AG04450 (cell line): Measurements from ENCODE around the gene SLAIN2. TPM values are rescaled to one million over a fixed set of nuclear protein-coding genes. Genes with fewer than 3 reads are reported as not detected.
"Not testable (repeated sequence)": the region's sequence is repeated elsewhere in the genome, so short reads cannot be mapped to it uniquely, and the experiment has no call there.

ENCODE experiments used
- CTCF ChIA-PET: fragments of 300-600, 350-600 bp; formaldehyde crosslinking; extraction: SDS; loops from one replicate; lab custom pipeline; 2022; ENCODE audit warnings: antibody characterized with exemption, inconsistent platforms; lab: Charles Lee
- POLR2A ChIA-PET: fragments of 350-600 bp; formaldehyde crosslinking; extraction: SDS; loops from one replicate; lab custom pipeline; 2021; ENCODE audit warnings: antibody characterized with exemption, inconsistent platforms; lab: Yijun Ruan, JAX
- DNase-seq: peaks from one replicate; pipeline ENCODE4 v3.0.0-alpha.2; 2011; ENCODE audit warnings: low read depth, low spot score
- H3K27ac ChIP-seq: one replicate; pipeline ENCODE4 v1.5.1; 2012; ENCODE audit warnings: low read depth, low read length, control low read depth
- H3K27me3 ChIP-seq: one replicate; pipeline ENCODE4 v1.6.0; 2012; ENCODE audit warnings: low read length; ENCODE audit not compliant: control insufficient read depth, insufficient read depth
- H3K4me3 ChIP-seq: 2 replicates; pipeline ENCODE4 v1.5.1; 2011; ENCODE audit warnings: mild to moderate bottlenecking, low read depth, low read length, control low read depth
- H3K9me3 ChIP-seq: 2 replicates; pipeline ENCODE4 v1.5.1; 2012; ENCODE audit warnings: low read length; ENCODE audit not compliant: control insufficient read depth, insufficient read depth
- polyA plus RNA-seq: library from polyadenylated mRNA; depleted of rRNA; stranded (reverse); fragments of >200 nt; gene quantifications from 2 replicates; pipeline ENCODE4 v1.2.3, GENCODE V29; 2011
- TF ChIP-seq, protein P1 (sequence below): IDR thresholded peaks from 2 replicates; pipeline ENCODE4 v1.5.1; 2011; ENCODE audit warnings: low read depth, low read length, control low read depth, inconsistent platforms

Gene SLAIN2
- polyA plus RNA-seq, 1 experiment: 33.7 TPM

DNA sequence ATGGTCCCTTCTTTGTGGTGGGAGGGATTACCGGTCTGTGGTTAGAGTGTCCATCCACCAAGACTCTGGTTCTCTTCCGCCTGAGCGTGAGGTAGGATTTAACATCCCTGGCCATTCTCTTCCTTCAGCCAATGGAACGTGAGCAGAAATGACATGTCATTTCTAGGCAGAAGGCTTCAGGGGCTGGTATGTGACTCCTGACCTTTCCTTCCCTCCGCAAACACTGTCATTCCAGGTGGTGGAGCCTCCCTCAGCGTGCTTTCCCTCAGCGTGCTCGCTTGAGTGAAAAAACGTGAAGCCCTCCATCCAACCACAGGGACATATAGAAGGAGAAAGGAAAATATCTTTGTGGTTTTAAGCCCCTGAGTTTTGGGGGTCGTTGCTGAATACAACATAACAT, 107.8 kb downstream of the SLAIN2 start:
- DNase-seq: no peak
- H3K4me3 ChIP-seq: no peak overlapping the region
- no peaks in the 10 kb centered on the region for H3K9me3 ChIP-seq
- TF ChIP-seq, protein P1, sequence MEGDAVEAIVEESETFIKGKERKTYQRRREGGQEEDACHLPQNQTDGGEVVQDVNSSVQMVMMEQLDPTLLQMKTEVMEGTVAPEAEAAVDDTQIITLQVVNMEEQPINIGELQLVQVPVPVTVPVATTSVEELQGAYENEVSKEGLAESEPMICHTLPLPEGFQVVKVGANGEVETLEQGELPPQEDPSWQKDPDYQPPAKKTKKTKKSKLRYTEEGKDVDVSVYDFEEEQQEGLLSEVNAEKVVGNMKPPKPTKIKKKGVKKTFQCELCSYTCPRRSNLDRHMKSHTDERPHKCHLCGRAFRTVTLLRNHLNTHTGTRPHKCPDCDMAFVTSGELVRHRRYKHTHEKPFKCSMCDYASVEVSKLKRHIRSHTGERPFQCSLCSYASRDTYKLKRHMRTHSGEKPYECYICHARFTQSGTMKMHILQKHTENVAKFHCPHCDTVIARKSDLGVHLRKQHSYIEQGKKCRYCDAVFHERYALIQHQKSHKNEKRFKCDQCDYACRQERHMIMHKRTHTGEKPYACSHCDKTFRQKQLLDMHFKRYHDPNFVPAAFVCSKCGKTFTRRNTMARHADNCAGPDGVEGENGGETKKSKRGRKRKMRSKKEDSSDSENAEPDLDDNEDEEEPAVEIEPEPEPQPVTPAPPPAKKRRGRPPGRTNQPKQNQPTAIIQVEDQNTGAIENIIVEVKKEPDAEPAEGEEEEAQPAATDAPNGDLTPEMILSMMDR: no peak
- ChIA-PET POLR2A (no interaction called here), CTCF (no interaction called here)
- no peak overlapping the region for H3K27ac ChIP-seq
- H3K27me3 ChIP-seq: peaks cover 6% of the 10 kb centered on the region

DNA sequence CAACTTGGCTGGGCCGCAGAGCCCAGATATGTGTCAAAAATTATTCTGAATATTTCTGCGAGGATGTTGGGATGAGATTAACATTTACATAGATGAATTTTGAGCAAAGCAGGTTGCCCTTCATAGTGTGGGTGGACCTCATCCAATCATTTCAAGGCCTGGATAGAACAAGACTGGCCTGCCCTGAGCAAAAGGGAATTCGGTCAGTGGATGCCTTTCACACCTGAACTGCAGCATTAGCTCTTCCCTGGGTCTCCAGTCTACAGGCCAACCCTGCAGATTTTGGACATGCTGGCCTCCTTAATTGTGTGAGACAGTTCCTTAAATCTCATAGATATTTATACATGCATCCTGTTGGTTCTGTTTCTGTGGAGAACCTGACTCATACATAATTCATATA, 109.4 kb downstream of the SLAIN2 start:
- no peak for DNase-seq
- peaks cover 6% of the 10 kb centered on the region for H3K27me3 ChIP-seq
- no peaks in the 10 kb centered on the region for H3K9me3 ChIP-seq
- no peak overlapping the region for H3K4me3 ChIP-seq
- H3K27ac ChIP-seq: no peak overlapping the region
- TF ChIP-seq, protein P1: no peak
- POLR2A ChIA-PET: interaction anchor here (0.7 kb wide), 1 partner anchor 208 kb away, joined by 4 read pairs; no protein-coding TSS in a partner anchor
- CTCF ChIA-PET: interaction anchor here (0.6 kb wide), 1 partner anchor 26 kb away, joined by 3 read pairs; no protein-coding TSS in a partner anchor

- POLR2A ChIA-PET, H3K9me3 ChIP-seq, H3K27me3 ChIP-seq, DNase-seq, H3K4me3 ChIP-seq, H3K27ac ChIP-seq: not testable (repeated sequence)
- CTCF ChIA-PET: interaction anchor here (0.6 kb wide), 1 partner anchor 25 kb away, joined by 3 read pairs; no protein-coding TSS in a partner anchor
These were observed 110.3 kb downstream of the SLAIN2 start for GRCh38 chr4:48451656-48452055.

- H3K9me3 ChIP-seq: no peaks in the 10 kb centered on the region
- POLR2A ChIA-PET: no interaction called here
- DNase-seq: no peak
- TF ChIP-seq, protein P1: no peak
- peaks cover 5% of the 10 kb centered on the region for H3K27me3 ChIP-seq
- no peak overlapping the region for H3K4me3 ChIP-seq
- H3K27ac ChIP-seq: no peak overlapping the region
- CTCF ChIA-PET: no interaction called here
These were observed 113.3 kb downstream of the SLAIN2 start for GRCh38 chr4:48454591-48454990.

DNA sequence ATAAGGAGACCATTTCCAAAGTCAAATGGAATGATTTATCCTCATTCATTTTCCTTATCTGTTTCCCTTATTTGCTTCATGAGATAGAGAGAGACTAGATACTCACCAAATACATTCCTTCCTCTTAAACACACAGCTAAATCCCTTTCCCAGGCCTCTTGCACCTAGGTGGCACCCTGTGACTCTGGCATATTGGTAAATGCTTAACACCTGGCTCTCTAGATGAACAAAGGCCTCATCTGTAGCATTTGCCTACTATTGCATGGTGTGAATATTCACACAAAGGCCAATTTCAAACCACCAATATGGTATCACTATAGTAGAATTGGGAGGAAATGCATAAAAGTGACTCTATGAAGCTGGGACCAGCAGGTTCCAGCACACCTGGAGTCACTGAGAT, 119.7 kb downstream of the SLAIN2 start:
- POLR2A ChIA-PET: no interaction called here
- H3K27me3 ChIP-seq: peaks cover 8% of the 10 kb centered on the region
- no peaks in the 10 kb centered on the region for H3K9me3 ChIP-seq
- no peak for DNase-seq
- no peak overlapping the region for H3K27ac ChIP-seq
- TF ChIP-seq, protein P1: no peak
- CTCF ChIA-PET: no interaction called here
- H3K4me3 ChIP-seq: no peak overlapping the region
